ENCODE data around the gene XPO6.

- no peak for TF ChIP-seq CTCF (optimal IDR thresholded peaks at IDR 0.05 in 1 of 3, IDR thresholded peaks at IDR 0.05 in 1 of 3, conservative IDR thresholded peaks at IDR 0.05 in 1 of 3; ENCODE audit: extremely low read depth in 1 of 3, insufficient read depth in 2 of 3, low read length in 3 of 3)
- no peak for TF ChIP-seq EZH2 (IDR thresholded peaks at IDR 0.05; ENCODE audit: low read length)
Measured at GRCh38 chr16:28231763-28232162, 20.0 kb upstream of the XPO6 start.
